Neural cell (in vitro differentiated cells): Measurements from ENCODE around the gene SH3D19. TPM values are rescaled to one million over a fixed set of nuclear protein-coding genes. Genes with fewer than 3 reads are reported as not detected.

Experiments used
- H2AFZ ChIP-seq: fragments of 200-600, 300-800 bp; sonication (generic), shearing (Covaris generic); 2 replicates; pipeline ENCODE4 v1.6.0; 2014; ENCODE audit warnings: low read depth, mild to moderate bottlenecking, antibody characterized with exemption, low read length, moderate library complexity
- H3F3A ChIP-seq: fragments of 200-600 bp; shearing (Covaris generic); 2 replicates; pipeline ENCODE4 v1.6.1; 2016; ENCODE audit warnings: mild to moderate bottlenecking, moderate library complexity, mixed read lengths, antibody characterized with exemption, low read length; ENCODE audit not compliant: insufficient read depth, poor library complexity, severe bottlenecking
- H3K27ac ChIP-seq: fragments of 200-600, 300-800 bp; sonication (generic), shearing (Covaris generic); 2 replicates; pipeline ENCODE4 v1.5.1; 2014; ENCODE audit warnings: mild to moderate bottlenecking, low read length, moderate library complexity
- H3K27me3 ChIP-seq: fragments of 300-800, 200-600 bp; sonication (generic), shearing (Covaris generic); 2 replicates; pipeline ENCODE4 v1.6.0; 2014; ENCODE audit warnings: mild to moderate bottlenecking, low read depth, low read length, moderate library complexity; ENCODE audit not compliant: insufficient read depth
- H3K36me3 ChIP-seq: fragments of 300-800, 200-600 bp; sonication (generic), shearing (Covaris generic); 2 replicates; pipeline ENCODE4 v1.5.1; 2014; ENCODE audit warnings: mild to moderate bottlenecking, antibody characterized with exemption, low read length, moderate library complexity; ENCODE audit not compliant: insufficient read depth
- H3K4me2 ChIP-seq: fragments of 300-800, 200-600 bp; sonication (generic), shearing (Covaris generic); 2 replicates; pipeline ENCODE4 v1.6.0; 2014; ENCODE audit warnings: mild to moderate bottlenecking, low read length
- H3K4me3 ChIP-seq: fragments of 300-800, 200-600 bp; sonication (generic), shearing (Covaris generic); 2 replicates; pipeline ENCODE4 v1.5.1; 2014; ENCODE audit warnings: mild to moderate bottlenecking, low read length, moderate library complexity
- H3K79me2 ChIP-seq: fragments of 200-600 bp; shearing (Covaris generic); replicated peaks from 2 replicates; pipeline ENCODE4 v1.6.0; 2014; ENCODE audit warnings: mild to moderate bottlenecking, low read length, moderate library complexity; ENCODE audit not compliant: insufficient read depth
- H3K9ac ChIP-seq: fragments of 300-800, 200-600 bp; sonication (generic), shearing (Covaris generic); 2 replicates; pipeline ENCODE4 v1.6.1; 2016; ENCODE audit warnings: mild to moderate bottlenecking, low read length, mixed read lengths
- H3K9me2 ChIP-seq: fragments of 200-600 bp; shearing (Covaris generic); 2 replicates; pipeline ENCODE4 v1.6.1; 2016; ENCODE audit warnings: mild to moderate bottlenecking, low read length, mixed read lengths; ENCODE audit not compliant: insufficient read depth
- H3K9me3 ChIP-seq: fragments of 200-600, 300-800 bp; sonication (generic), shearing (Covaris generic); 2 replicates; pipeline ENCODE4 v1.6.1; 2016; ENCODE audit warnings: mild to moderate bottlenecking, mixed run types, low read length, moderate library complexity, mixed read lengths
- H4K20me1 ChIP-seq: fragments of 200-600 bp; shearing (Covaris generic); 2 replicates; pipeline ENCODE4 v1.6.1; 2016; ENCODE audit warnings: mild to moderate bottlenecking, mixed run types; ENCODE audit not compliant: insufficient read depth
- CTCF ChIP-seq: fragments of 450-650 bp; IDR thresholded peaks from 2 replicates; pipeline ENCODE4 v1.5.1; 2014; ENCODE audit warnings: antibody characterized with exemption, mild to moderate bottlenecking, moderate library complexity; ENCODE audit not compliant: poor library complexity, severe bottlenecking
- EP300 ChIP-seq: fragments of 450-650 bp; conservative IDR thresholded peaks from 2 replicates; pipeline ENCODE4 v1.6.1; 2014; ENCODE audit warnings: antibody characterized with exemption, mild to moderate bottlenecking, moderate library complexity; ENCODE audit not compliant: poor library complexity, severe bottlenecking
- EZH2 ChIP-seq: fragments of 200-600, 300-800 bp; shearing (Covaris generic), sonication (generic); IDR thresholded peaks from 2 replicates; pipeline ENCODE4 v1.6.1; 2014; ENCODE audit warnings: antibody characterized with exemption, low read length, borderline replicate concordance, mild to moderate bottlenecking; ENCODE audit not compliant: insufficient read depth, poor library complexity, severe bottlenecking
- MXI1 ChIP-seq: fragments of 450-650 bp; conservative IDR thresholded peaks from 2 replicates; pipeline ENCODE4 v1.6.1; 2014; ENCODE audit warnings: antibody characterized with exemption, mild to moderate bottlenecking; ENCODE audit not compliant: poor library complexity, severe bottlenecking
- POLR2AphosphoS5 ChIP-seq: IDR thresholded peaks from 2 replicates; pipeline ENCODE4 v1.6.1; 2012
- RAD21 ChIP-seq: fragments of 450-650 bp; conservative IDR thresholded peaks from 2 replicates; pipeline ENCODE4 v1.6.1; 2014; ENCODE audit warnings: antibody characterized with exemption, mild to moderate bottlenecking, moderate library complexity
- REST ChIP-seq: IDR thresholded peaks from 2 replicates; pipeline ENCODE4 v1.6.1; 2012; ENCODE audit warnings: borderline replicate concordance
- SMC3 ChIP-seq: fragments of 450-650 bp; conservative IDR thresholded peaks from 2 replicates; pipeline ENCODE4 v1.6.1; 2014; ENCODE audit warnings: antibody characterized with exemption, mild to moderate bottlenecking, moderate library complexity; ENCODE audit not compliant: poor library complexity
- TAF1 ChIP-seq: IDR thresholded peaks from 2 replicates; pipeline ENCODE4 v1.6.1; 2012; ENCODE audit warnings: low read depth
- polyA minus RNA-seq: library from RNA; depleted of rRNA, polyadenylated mRNA; stranded (reverse); fragments of >200 nt; gene quantifications from 2 replicates; pipeline ENCODE4 v1.2.3, GENCODE V29; 2014
- polyA plus RNA-seq: library from polyadenylated mRNA; depleted of rRNA; stranded (reverse); fragments of >200 nt; gene quantifications from 2 replicates; pipeline ENCODE4 v1.2.3, GENCODE V29; 2014

Gene SH3D19
- 0.46 and 0.64 TPM in 2 replicates for polyA plus RNA-seq
- 0.81 and 1.5 TPM in 2 replicates for polyA minus RNA-seq

- Histone ChIP-seq H3K27ac (no peak within 1 kb of the TSS), H3K9me3 (no peaks in the 10 kb centered on the region), H3K9me2 (no peaks in the 10 kb centered on the region), H3K27me3 (peaks cover 39% of the 10 kb centered on the region), H2AFZ (peak within 1 kb of the TSS; percentile 21), H3K4me3 (peak within 1 kb of the TSS; percentile 71), H3K4me2 (peak within 1 kb of the TSS; percentile 59), H4K20me1 (no peaks in the 10 kb centered on the region), H3K36me3 (no peaks in the 10 kb centered on the region), H3F3A (no peaks in the 10 kb centered on the region), H3K9ac (peak within 1 kb of the TSS; percentile 61), H3K79me2 (no peaks in the 10 kb centered on the region)
- no peak for TF ChIP-seq RAD21
- no peak for TF ChIP-seq POLR2AphosphoS5
- no peak for TF ChIP-seq EP300
- TF ChIP-seq SMC3, result peak; percentile 26
Observed at GRCh38 chr4:151325111-151325948, at the start of gene SH3D19. SH3D19 (minus strand) TSS chr4:151325605; CDS start chr4:151325352, 253 bp downstream.

GRCh38 chr4:151362404-151363164 is 37.2 kb upstream of the SH3D19 start:
- Histone ChIP-seq H3K9me2 (no peaks in the 10 kb centered on the region), H2AFZ (no peak overlapping the region), H3K79me2 (no peaks in the 10 kb centered on the region), H3K4me3 (no peak overlapping the region), H3K4me2 (no peak overlapping the region), H3F3A (no peaks in the 10 kb centered on the region), H3K27me3 (no peaks in the 10 kb centered on the region), H3K36me3 (no peaks in the 10 kb centered on the region), H3K9me3 (no peaks in the 10 kb centered on the region), H3K9ac (no peak overlapping the region), H4K20me1 (no peaks in the 10 kb centered on the region), H3K27ac (no peak overlapping the region)
- TF ChIP-seq POLR2AphosphoS5 (no peak), EP300 (no peak), REST (no peak), MXI1 (no peak), SMC3 (peak; percentile 96), CTCF (peak; percentile 96), TAF1 (no peak), RAD21 (peak; percentile 98), EZH2 (no peak)
